ENCODE data around the gene AGTRAP.

The AGTRAP gene

DNA sequence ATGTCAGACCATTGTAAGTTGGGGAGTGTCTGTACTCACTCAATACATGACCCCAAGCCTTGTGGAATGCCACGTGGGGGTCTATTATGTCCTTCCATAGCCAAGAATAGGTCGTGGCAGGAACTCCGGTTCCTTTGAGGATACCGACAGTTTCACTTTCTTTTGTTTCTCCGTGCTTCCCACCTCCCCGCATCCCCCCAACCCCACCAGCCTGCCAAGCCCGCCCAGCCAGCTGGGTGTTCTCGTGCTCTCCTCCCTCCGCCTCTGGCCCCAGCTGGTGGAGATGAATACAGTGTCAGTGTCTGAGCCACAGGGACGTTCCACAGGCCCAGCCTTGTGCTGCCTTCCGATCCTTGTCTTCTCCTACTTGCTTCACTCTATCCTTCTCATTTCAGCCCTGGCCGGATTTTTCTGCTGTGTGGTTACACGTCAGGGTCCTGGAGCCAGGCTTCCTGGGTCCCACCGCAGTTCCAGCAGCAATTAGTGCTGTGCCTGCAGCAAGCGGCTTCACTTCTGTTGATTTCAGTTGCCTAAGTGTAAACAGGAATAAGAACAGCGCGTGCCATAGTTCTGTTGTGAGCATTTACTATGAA lies 4.1 kb upstream of the AGTRAP start:
- no peaks in the 10 kb centered on the region for H3K9me3 ChIP-seq (ENCODE audit: control insufficient read depth in 5 of 5, low read length in 5 of 5)
- peaks cover 12 to 55% (median 39%) of the 10 kb centered on the region in 5 donors for H3K4me1 ChIP-seq (ENCODE audit: control insufficient read depth in 5 of 5, insufficient read depth in 5 of 5, low read length in 5 of 5)
- H3K9ac ChIP-seq (ENCODE audit: low read length in 5 of 5): no peak overlapping the region
- no peaks in the 10 kb centered on the region for H3K27me3 ChIP-seq (ENCODE audit: control insufficient read depth in 5 of 5, insufficient read depth in 4 of 5, low read length in 5 of 5)
- peak overlapping the region; percentile 23 to 56 (median 53) for H3K4me3 ChIP-seq (ENCODE audit: low read depth in 1 of 5, low read length in 5 of 5)
- no peaks in the 10 kb centered on the region for H3K36me3 ChIP-seq (ENCODE audit: control insufficient read depth in 5 of 5, insufficient read depth in 5 of 5, low read length in 5 of 5)
- H3K27ac ChIP-seq (ENCODE audit: low read depth, low read length): peak overlapping the region; percentile 55

- Histone ChIP-seq H3K9ac (ENCODE audit: low read length in 5 of 5) (no peak overlapping the region), H3K4me3 (ENCODE audit: low read depth in 1 of 5, low read length in 5 of 5) (no peak overlapping the region), H3K36me3 (ENCODE audit: control insufficient read depth in 5 of 5, insufficient read depth in 5 of 5, low read length in 5 of 5) (no peaks in the 10 kb centered on the region), H3K27ac (ENCODE audit: low read depth, low read length) (no peak overlapping the region), H3K9me3 (ENCODE audit: control insufficient read depth in 5 of 5, low read length in 5 of 5) (no peaks in the 10 kb centered on the region), H3K4me1 (ENCODE audit: control insufficient read depth in 5 of 5, insufficient read depth in 5 of 5, low read length in 5 of 5) (peaks cover 15 to 70% (median 47%) of the 10 kb centered on the region in 5 donors), H3K27me3 (ENCODE audit: control insufficient read depth in 5 of 5, insufficient read depth in 4 of 5, low read length in 5 of 5) (no peaks in the 10 kb centered on the region)
These were observed 2.6 kb upstream of the AGTRAP start for GRCh38 chr1:11733306-11733705.

- Histone ChIP-seq H3K27ac (ENCODE audit: low read depth, low read length) (peak overlapping the region; percentile 86), H3K27me3 (ENCODE audit: control insufficient read depth in 5 of 5, insufficient read depth in 4 of 5, low read length in 5 of 5) (no peaks in the 10 kb centered on the region), H3K9me3 (ENCODE audit: control insufficient read depth in 5 of 5, low read length in 5 of 5) (no peaks in the 10 kb centered on the region), H3K4me3 (ENCODE audit: low read depth in 1 of 5, low read length in 5 of 5) (peak overlapping the region; percentile 38 to 98 (median 97)), H3K9ac (ENCODE audit: low read length in 5 of 5) (peak overlapping the region in 3 of 5 donors; percentile 38 to 95 (median 47)), H3K4me1 (ENCODE audit: control insufficient read depth in 5 of 5, insufficient read depth in 5 of 5, low read length in 5 of 5) (peaks cover 8 to 62% (median 35%) of the 10 kb centered on the region in 5 donors), H3K36me3 (ENCODE audit: control insufficient read depth in 5 of 5, insufficient read depth in 5 of 5, low read length in 5 of 5) (no peaks in the 10 kb centered on the region)
These were observed 444 bp upstream of the AGTRAP start for GRCh38 chr1:11735531-11735853.

- Histone ChIP-seq H3K4me1 (ENCODE audit: control insufficient read depth in 5 of 5, insufficient read depth in 5 of 5, low read length in 5 of 5) (peaks cover 8 to 51% (median 29%) of the 10 kb centered on the region in 5 donors), H3K27me3 (ENCODE audit: control insufficient read depth in 5 of 5, insufficient read depth in 4 of 5, low read length in 5 of 5) (no peaks in the 10 kb centered on the region), H3K9ac (ENCODE audit: low read length in 5 of 5) (peak overlapping the region; percentile 57 to 97 (median 92)), H3K9me3 (ENCODE audit: control insufficient read depth in 5 of 5, low read length in 5 of 5) (no peaks in the 10 kb centered on the region), H3K27ac (ENCODE audit: low read depth, low read length) (peak overlapping the region; percentile 86), H3K4me3 (ENCODE audit: low read depth in 1 of 5, low read length in 5 of 5) (peak overlapping the region; percentile 62 to 98 (median 97)), H3K36me3 (ENCODE audit: control insufficient read depth in 5 of 5, insufficient read depth in 5 of 5, low read length in 5 of 5) (no peaks in the 10 kb centered on the region)
These were observed 1.1 kb downstream of the AGTRAP start for GRCh38 chr1:11736746-11737639.

DNA sequence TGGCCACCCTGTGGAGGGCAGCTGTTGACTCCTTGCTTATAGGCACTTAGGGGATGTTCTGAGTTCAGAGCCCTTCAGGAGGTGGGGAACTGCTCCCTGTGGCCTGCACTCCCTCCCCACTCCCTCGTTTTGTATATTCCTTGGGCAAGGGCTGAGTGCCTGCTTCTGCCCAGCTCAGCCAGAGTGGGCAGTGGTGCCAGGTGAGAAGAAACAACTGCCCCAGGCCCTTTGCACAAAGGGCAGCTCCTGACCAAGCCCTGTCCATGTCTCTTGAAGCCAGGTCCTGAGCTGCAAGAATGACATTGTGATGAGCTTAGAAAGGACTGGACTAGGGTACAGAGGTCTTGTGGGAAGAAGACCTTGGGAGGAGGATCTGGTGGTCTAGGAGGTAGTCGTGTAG lies 2.2 kb downstream of the AGTRAP start:
- Histone ChIP-seq H3K9ac (ENCODE audit: low read length in 5 of 5) (no peak overlapping the region), H3K4me3 (ENCODE audit: low read depth in 1 of 5, low read length in 5 of 5) (no peak overlapping the region), H3K36me3 (ENCODE audit: control insufficient read depth in 5 of 5, insufficient read depth in 5 of 5, low read length in 5 of 5) (no peaks in the 10 kb centered on the region), H3K27ac (ENCODE audit: low read depth, low read length) (peak overlapping the region; percentile 86), H3K4me1 (ENCODE audit: control insufficient read depth in 5 of 5, insufficient read depth in 5 of 5, low read length in 5 of 5) (peaks cover 8 to 44% (median 29%) of the 10 kb centered on the region in 5 donors), H3K9me3 (ENCODE audit: control insufficient read depth in 5 of 5, low read length in 5 of 5) (no peaks in the 10 kb centered on the region), H3K27me3 (ENCODE audit: control insufficient read depth in 5 of 5, insufficient read depth in 4 of 5, low read length in 5 of 5) (no peaks in the 10 kb centered on the region)

DNA sequence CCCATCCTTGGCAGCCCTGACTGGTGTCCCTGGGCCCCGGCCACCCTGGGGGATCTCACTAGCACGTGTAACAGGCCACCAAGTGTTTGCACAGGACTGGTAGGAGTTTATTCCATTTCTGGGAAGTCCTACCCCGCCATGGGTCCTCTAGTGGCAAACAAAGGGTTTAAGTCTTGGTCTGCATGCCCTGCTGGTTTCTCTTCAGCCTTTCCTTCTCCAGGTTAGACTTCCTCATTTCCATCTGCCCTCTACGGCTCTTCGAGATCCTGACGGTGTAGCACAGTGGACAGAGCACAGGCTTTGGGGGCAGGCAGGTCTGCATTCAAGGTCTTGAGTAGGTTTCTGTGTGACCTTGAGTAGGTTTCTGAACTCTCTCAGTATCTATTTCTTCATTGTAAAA lies 2.8 kb downstream of the AGTRAP start:
- Histone ChIP-seq H3K4me3 (ENCODE audit: low read depth in 1 of 5, low read length in 5 of 5) (no peak overlapping the region), H3K4me1 (ENCODE audit: control insufficient read depth in 5 of 5, insufficient read depth in 5 of 5, low read length in 5 of 5) (peaks cover 8 to 44% (median 29%) of the 10 kb centered on the region in 5 donors), H3K9me3 (ENCODE audit: control insufficient read depth in 5 of 5, low read length in 5 of 5) (no peaks in the 10 kb centered on the region), H3K9ac (ENCODE audit: low read length in 5 of 5) (no peak overlapping the region), H3K36me3 (ENCODE audit: control insufficient read depth in 5 of 5, insufficient read depth in 5 of 5, low read length in 5 of 5) (no peaks in the 10 kb centered on the region), H3K27me3 (ENCODE audit: control insufficient read depth in 5 of 5, insufficient read depth in 4 of 5, low read length in 5 of 5) (no peaks in the 10 kb centered on the region), H3K27ac (ENCODE audit: low read depth, low read length) (no peak overlapping the region)

DNA sequence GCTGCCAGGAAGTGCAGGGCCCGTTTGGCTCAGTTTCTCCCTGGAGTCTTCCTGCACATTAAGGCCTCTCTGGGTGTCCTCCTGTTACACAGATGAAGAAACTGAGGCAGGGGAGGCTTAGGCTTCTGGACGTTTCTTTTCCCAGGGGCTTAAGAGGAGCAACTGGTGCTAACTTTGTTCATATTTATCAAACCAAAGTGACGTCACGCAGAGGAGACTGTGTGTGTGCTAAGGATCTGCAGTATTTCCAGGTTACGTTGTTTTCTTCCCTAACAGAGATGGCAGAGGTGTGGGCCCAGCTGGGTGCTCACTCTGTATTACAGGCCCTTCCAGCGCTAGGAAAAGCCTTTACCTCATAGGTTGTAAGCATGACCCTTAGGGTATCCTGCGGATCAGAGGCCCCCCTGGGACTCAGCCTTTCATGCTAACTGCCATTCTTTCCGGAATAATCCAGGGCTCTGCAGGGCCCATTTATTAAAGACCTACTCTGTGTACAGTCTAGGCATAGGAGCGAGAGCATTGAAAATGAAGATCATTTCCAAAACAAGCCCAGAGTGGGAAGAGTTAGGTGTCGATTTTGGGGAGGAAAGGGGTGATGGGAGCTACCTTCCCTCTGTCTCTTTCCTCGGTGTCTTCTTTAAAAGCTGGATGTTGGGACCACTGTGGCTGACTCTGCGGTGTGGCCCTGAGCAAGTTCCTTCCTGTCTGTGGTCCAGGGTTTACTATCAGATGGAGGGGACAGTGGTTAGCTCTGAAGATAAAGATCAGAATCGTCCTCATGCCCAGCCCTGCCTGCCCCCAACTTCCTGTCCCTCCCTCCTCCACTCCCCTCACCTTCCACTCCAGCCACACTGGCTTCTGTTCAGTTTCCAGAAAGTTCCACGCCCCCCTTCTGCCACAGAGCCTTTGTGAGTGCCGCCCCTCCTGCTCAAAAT lies 4.6 kb downstream of the AGTRAP start:
- Histone ChIP-seq H3K4me1 (ENCODE audit: control insufficient read depth in 5 of 5, insufficient read depth in 5 of 5, low read length in 5 of 5) (peaks cover 5 to 39% (median 27%) of the 10 kb centered on the region in 5 donors), H3K4me3 (ENCODE audit: low read depth in 1 of 5, low read length in 5 of 5) (no peak overlapping the region), H3K9ac (ENCODE audit: low read length in 5 of 5) (peak overlapping the region in 1 of 5 donors; percentile 3), H3K36me3 (ENCODE audit: control insufficient read depth in 5 of 5, insufficient read depth in 5 of 5, low read length in 5 of 5) (peaks cover 0 to 2% (median 2%) of the 10 kb centered on the region in 5 donors), H3K27me3 (ENCODE audit: control insufficient read depth in 5 of 5, insufficient read depth in 4 of 5, low read length in 5 of 5) (no peaks in the 10 kb centered on the region), H3K27ac (ENCODE audit: low read depth, low read length) (no peak overlapping the region), H3K9me3 (ENCODE audit: control insufficient read depth in 5 of 5, low read length in 5 of 5) (no peaks in the 10 kb centered on the region)

- no peaks in the 10 kb centered on the region for H3K27me3 ChIP-seq (ENCODE audit: control insufficient read depth in 5 of 5, insufficient read depth in 4 of 5, low read length in 5 of 5)
- H3K27ac ChIP-seq (ENCODE audit: low read depth, low read length): no peak overlapping the region
- peaks cover 0 to 12% (median 11%) of the 10 kb centered on the region in 5 donors for H3K36me3 ChIP-seq (ENCODE audit: control insufficient read depth in 5 of 5, insufficient read depth in 5 of 5, low read length in 5 of 5)
- no peak overlapping the region for H3K4me3 ChIP-seq (ENCODE audit: low read depth in 1 of 5, low read length in 5 of 5)
- H3K9me3 ChIP-seq (ENCODE audit: control insufficient read depth in 5 of 5, low read length in 5 of 5): no peaks in the 10 kb centered on the region
- no peak overlapping the region for H3K9ac ChIP-seq (ENCODE audit: low read length in 5 of 5)
- peaks cover 3 to 33% (median 19%) of the 10 kb centered on the region in 5 donors for H3K4me1 ChIP-seq (ENCODE audit: control insufficient read depth in 5 of 5, insufficient read depth in 5 of 5, low read length in 5 of 5)
These were observed 5.5 kb downstream of the AGTRAP start for GRCh38 chr1:11741482-11741881.

DNA sequence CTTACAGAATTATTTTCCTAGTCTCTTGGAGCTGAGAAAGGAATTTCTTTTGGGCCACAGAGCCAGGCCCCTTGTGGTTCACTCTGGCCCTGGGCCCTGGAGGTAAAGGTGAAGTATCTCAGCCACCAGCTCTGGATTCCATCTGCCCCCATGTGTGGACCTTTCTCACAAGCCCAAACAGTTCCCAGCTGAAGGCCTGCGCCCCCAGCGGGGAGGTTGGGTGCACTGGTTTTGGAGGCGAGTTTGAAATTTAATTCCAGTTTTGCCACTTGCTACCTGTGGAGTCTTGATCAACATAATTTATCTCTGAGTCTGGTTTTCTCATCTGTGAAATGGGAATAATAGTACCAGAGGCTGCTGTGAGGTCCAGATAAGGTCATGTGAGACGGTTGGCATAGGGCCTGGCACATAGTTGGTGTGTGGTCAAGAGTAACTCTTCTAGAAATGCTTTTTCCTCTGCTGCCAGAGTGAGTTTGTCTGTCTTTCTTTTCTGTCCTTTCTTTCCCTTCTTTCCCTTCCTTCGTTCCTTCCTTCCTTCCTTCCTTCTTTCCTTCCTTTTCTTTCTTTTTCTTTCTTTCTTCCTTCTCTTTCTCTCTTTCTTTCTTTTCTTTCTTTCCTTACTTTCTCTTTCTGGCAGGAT lies 6.1 kb downstream of the AGTRAP start:
- no peaks in the 10 kb centered on the region for H3K27me3 ChIP-seq (ENCODE audit: control insufficient read depth in 5 of 5, insufficient read depth in 4 of 5, low read length in 5 of 5)
- H3K4me3 ChIP-seq (ENCODE audit: low read depth in 1 of 5, low read length in 5 of 5): no peak overlapping the region
- no peak overlapping the region for H3K9ac ChIP-seq (ENCODE audit: low read length in 5 of 5)
- peaks cover 2 to 27% (median 13%) of the 10 kb centered on the region in 5 donors for H3K4me1 ChIP-seq (ENCODE audit: control insufficient read depth in 5 of 5, insufficient read depth in 5 of 5, low read length in 5 of 5)
- no peaks in the 10 kb centered on the region for H3K9me3 ChIP-seq (ENCODE audit: control insufficient read depth in 5 of 5, low read length in 5 of 5)
- H3K27ac ChIP-seq (ENCODE audit: low read depth, low read length): no peak overlapping the region
- H3K36me3 ChIP-seq (ENCODE audit: control insufficient read depth in 5 of 5, insufficient read depth in 5 of 5, low read length in 5 of 5): peaks cover 0 to 18% (median 11%) of the 10 kb centered on the region in 5 donors

All from subcutaneous abdominal adipose tissue (tissue), 5 donors.